ENCODE results near the gene GRIK4.

GRCh38 chr11:120827198-120827597, 315.6 kb downstream of the GRIK4 start:
- TF ChIP-seq POLR2A (IDR thresholded peaks at IDR 0.05) (no peak), CTCF (IDR thresholded peaks at IDR 0.05) (no peak)
